Adrenal gland (tissue), 12 donors: ENCODE measurements around the gene RALGAPA2. TPM values are rescaled to one million over a fixed set of nuclear protein-coding genes. Genes with fewer than 3 reads are reported as not detected.

Source experiments
- DNase-seq, 7 donors: peaks; one replicate each; pipeline ENCODE4 v3.0.0-alpha.2; 2019 to 2020
- H3K27ac ChIP-seq, 5 donors: fragments of 200-600 bp; sonication (generic) in 4 of 5; 1 replicate in 3 of 5; 2 replicates in 2 of 5; pipeline versions ENCODE4 v1.5.1 to v1.8.0; 2016 to 2020; ENCODE audit warnings: mild to moderate bottlenecking in 1 of 5
- H3K27me3 ChIP-seq: fragments of 200-600 bp; 2 replicates; pipeline ENCODE4 v1.8.0; 2021
- H3K36me3 ChIP-seq, 2 donors: fragments of 200-600 bp; replicated peaks in 1 of 2; 1 replicate in 1 of 2; 2 replicates in 1 of 2; pipeline versions ENCODE4 v1.5.1 to v1.8.0; 2018 to 2022
- H3K4me1 ChIP-seq, 2 donors: fragments of 200-600 bp; replicated peaks in 1 of 2; 1 replicate in 1 of 2; 2 replicates in 1 of 2; pipeline versions ENCODE4 v1.5.1 to v1.8.0; 2018 to 2021
- H3K4me3 ChIP-seq, 4 donors: fragments of 200-600 bp; sonication (generic) in 3 of 4; one replicate each; pipeline ENCODE4 v1.5.1; 2016 to 2018
- H3K9me3 ChIP-seq, 3 donors: fragments of 200-600 bp; sonication (generic) in 1 of 3; replicated peaks in 1 of 3; 1 replicate in 2 of 3; 2 replicates in 1 of 3; pipeline versions ENCODE4 v1.5.1 to v1.8.0; 2016 to 2021
- CTCF ChIP-seq, 6 experiments: fragments of 450-650 bp in 4 of 6; fragments of 200-600 bp in 2 of 6; sonication (generic) in 1 of 6; IDR thresholded peaks; 1 replicate in 5 of 6; 2 replicates in 1 of 6; pipeline versions ENCODE4 v1.5.1 to v1.8.0; 2016 to 2021; ENCODE audit warnings: antibody characterized with exemption in 6 of 6, mild to moderate bottlenecking in 2 of 6, moderate library complexity in 1 of 6
- POLR2A ChIP-seq, 2 donors: fragments of 450-650 bp; IDR thresholded peaks; one replicate each; pipeline ENCODE4 v1.6.1; 2017; ENCODE audit warnings: antibody characterized with exemption in 2 of 2, mild to moderate bottlenecking in 2 of 2, moderate library complexity in 1 of 2
- WGBS, 4 donors: extraction: QIAGEN DNeasy Blood & Tissue Kit in 2 of 4; methylation state at CpG; one replicate each; pipeline versions ENCODE4 v1.1.5 to v1.1.7; 2013 to 2017; 5-methylcytosine and 5-hydroxymethylcytosine counted together
- intact Hi-C, 2 donors: fragments of 100-400 bp; cut with DNase I; formaldehyde crosslinking; loops; one replicate each; pipeline versions ENCODE4 v1.14.1 to v1.15.0; 2022 to 2023
- polyA plus RNA-seq, 3 donors: library from polyadenylated mRNA; stranded (reverse); fragments of 200-250 nt in 2 of 3; fragments of 350-450 nt in 1 of 3; fragmentation: Illumina TruSeq in 1 of 3; extraction: RNeasy Lipid Tissue Mini Kit (QIAGEN cat#74804) in 1 of 3; gene quantifications; one replicate each; pipeline ENCODE4 v1.2.3, GENCODE V29; 2013 to 2014
- total RNA-seq, 9 donors: library from RNA; depleted of rRNA in 4 of 9; stranded (reverse); fragments of >200 nt in 4 of 9; fragments of 120-200 nt in 1 of 9; fragmentation: NEBNext Ultra II Directional in 1 of 9; extraction: Animal tissue kit (Norgen Biotek cat#: 25700) in 1 of 9; gene quantifications; one replicate each; pipeline versions ENCODE4 v1.1.0 to v1.2.4, GENCODE V29; 2013 to 2023
- donor health status: healthy with polysubstance abuse.
- donor health status: Bipolar disorder and iron deficiency.
- donor health status: DM: yes; HTN: yes; CAD: no.
- donor health status: DM: no; HTN: no; CAD: no.
- donor health status: DM: no; HTN: no; CAD: no.
- donor health status: DM: yes; HTN: yes; CAD: no.

The RALGAPA2 gene
- total and polyA plus RNA-seq, 12 donors = 3.7 to 39.6 (median 20.7) TPM

GRCh38 chr20:20500312-20500711 lies 212.1 kb downstream of the RALGAPA2 start:
- Histone ChIP-seq H3K27ac (no peak overlapping the region), H3K4me3 (no peak overlapping the region), H3K36me3 (no peaks in the 10 kb centered on the region), H3K27me3 (no peaks in the 10 kb centered on the region), H3K9me3 (no peaks in the 10 kb centered on the region), H3K4me1 (no peaks in the 10 kb centered on the region)
- DNase-seq = no peak
- 82 to 100% (median 88%) methylated on average over 1 of the region's 1 CpG for WGBS, 4 donors
- TF ChIP-seq POLR2A (IDR thresholded peaks at IDR 0.05) (no peak), CTCF (IDR thresholded peaks at IDR 0.05) (no peak)
- intact Hi-C loops = no loop called here

DNA sequence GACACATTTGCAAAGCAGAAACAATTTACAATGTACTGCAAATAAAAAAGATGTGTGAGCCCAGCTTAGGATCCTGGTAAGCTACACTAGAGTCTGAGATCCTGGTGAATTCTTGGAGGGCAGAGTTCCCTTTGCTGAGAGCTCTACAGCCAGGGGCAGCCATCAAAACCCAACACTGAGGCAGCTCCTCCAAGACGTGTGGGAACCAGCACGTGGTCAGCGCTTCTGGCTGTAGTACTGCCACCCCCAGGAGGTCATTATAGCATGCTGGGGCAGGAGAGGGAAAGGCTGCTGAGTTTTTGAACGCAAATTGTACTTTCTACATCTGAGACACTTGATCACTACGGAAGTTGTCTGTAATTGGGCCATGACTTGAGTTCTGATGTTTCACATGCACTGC lies 213.0 kb downstream of the RALGAPA2 start:
- Histone ChIP-seq H3K36me3 (no peaks in the 10 kb centered on the region), H3K9me3 (no peaks in the 10 kb centered on the region), H3K27me3 (no peaks in the 10 kb centered on the region), H3K27ac (no peak overlapping the region), H3K4me1 (no peaks in the 10 kb centered on the region), H3K4me3 (no peak overlapping the region)
- intact Hi-C loops = no loop called here
- no peak for DNase-seq
- no peak for TF ChIP-seq POLR2A (IDR thresholded peaks at IDR 0.05)
- no peak for TF ChIP-seq CTCF (IDR thresholded peaks at IDR 0.05)
- WGBS, 4 donors = 89 to 97% (median 91%) methylated on average over 5 of the region's 5 CpGs

GRCh38 chr20:20498076-20498861 lies 214.2 kb downstream of the RALGAPA2 start:
- 65 to 76% (median 70%) methylated on average over 11 of the region's 11 CpGs for WGBS, 4 donors
- TF ChIP-seq POLR2A (IDR thresholded peaks at IDR 0.05) (no peak), CTCF (IDR thresholded peaks at IDR 0.05) (no peak)
- Histone ChIP-seq H3K27me3 (no peaks in the 10 kb centered on the region), H3K9me3 (no peaks in the 10 kb centered on the region), H3K4me1 (peaks cover 0 to 2% of the 10 kb centered on the region in 2 donors), H3K36me3 (no peaks in the 10 kb centered on the region), H3K4me3 (no peak overlapping the region), H3K27ac (no peak overlapping the region)
- peak in 1 of 7 donors; percentile 80 for DNase-seq
- intact Hi-C loops = no loop called here

- Histone ChIP-seq H3K4me1 (peaks cover 0 to 5% of the 10 kb centered on the region in 2 donors), H3K36me3 (no peaks in the 10 kb centered on the region), H3K9me3 (no peaks in the 10 kb centered on the region), H3K27ac (no peak overlapping the region), H3K27me3 (no peaks in the 10 kb centered on the region), H3K4me3 (no peak overlapping the region)
- no peak for DNase-seq
- intact Hi-C loops = no loop called here
- TF ChIP-seq CTCF (IDR thresholded peaks at IDR 0.05) (no peak), POLR2A (IDR thresholded peaks at IDR 0.05) (no peak)
- 89 to 93% (median 92%) methylated on average over 8 of the region's 8 CpGs for WGBS, 4 donors
Observed at GRCh38 chr20:20497242-20497978, 215.0 kb downstream of the RALGAPA2 start.
